ENCODE results near the gene RSPH9.
"Not testable (repeated sequence)": the region's sequence is repeated elsewhere in the genome, so short reads cannot be mapped to it uniquely, and the experiment has no call there.

The RSPH9 gene

DNA sequence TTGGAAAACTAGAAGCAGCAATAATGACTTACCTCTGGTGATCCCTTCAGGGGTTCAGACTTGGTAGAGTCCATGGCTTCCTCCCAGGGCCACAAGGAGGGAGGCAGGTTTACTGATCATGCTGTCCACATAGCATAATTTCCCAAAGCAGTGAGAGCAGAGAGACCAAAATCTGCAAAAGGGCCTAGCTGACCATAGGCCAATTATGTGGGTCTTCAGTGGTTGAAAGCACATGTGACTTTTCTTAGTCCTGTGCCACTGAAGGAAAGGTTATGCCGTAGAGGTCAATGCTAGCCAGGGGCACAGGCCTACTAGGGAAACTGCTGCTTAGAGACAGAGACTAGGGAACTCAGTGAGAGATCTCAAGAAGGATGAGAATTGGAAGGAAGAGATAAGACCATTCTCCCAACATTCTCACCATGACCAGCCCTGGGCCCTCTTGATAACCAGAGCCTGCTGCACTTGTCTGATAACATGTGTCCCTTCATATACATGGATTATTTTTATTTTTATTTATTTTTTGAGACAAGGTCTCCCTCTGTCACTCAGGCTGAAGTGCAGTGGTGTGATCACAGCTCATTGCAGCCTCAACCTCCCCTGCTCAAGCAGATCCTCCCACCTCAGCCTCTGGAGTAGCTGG, 13.7 kb upstream of the RSPH9 start:
- Histone ChIP-seq H3K9me3 (no peaks in the 10 kb centered on the region), H3K36me3 (peaks cover 3% of the 10 kb centered on the region), H3K4me1 (peaks cover 19% of the 10 kb centered on the region), H3K4me3 (ENCODE audit: low read depth, low read length) (no peak overlapping the region), H3K27me3 (no peaks in the 10 kb centered on the region)
- no peak for DNase-seq
- TF ChIP-seq, protein P1, sequence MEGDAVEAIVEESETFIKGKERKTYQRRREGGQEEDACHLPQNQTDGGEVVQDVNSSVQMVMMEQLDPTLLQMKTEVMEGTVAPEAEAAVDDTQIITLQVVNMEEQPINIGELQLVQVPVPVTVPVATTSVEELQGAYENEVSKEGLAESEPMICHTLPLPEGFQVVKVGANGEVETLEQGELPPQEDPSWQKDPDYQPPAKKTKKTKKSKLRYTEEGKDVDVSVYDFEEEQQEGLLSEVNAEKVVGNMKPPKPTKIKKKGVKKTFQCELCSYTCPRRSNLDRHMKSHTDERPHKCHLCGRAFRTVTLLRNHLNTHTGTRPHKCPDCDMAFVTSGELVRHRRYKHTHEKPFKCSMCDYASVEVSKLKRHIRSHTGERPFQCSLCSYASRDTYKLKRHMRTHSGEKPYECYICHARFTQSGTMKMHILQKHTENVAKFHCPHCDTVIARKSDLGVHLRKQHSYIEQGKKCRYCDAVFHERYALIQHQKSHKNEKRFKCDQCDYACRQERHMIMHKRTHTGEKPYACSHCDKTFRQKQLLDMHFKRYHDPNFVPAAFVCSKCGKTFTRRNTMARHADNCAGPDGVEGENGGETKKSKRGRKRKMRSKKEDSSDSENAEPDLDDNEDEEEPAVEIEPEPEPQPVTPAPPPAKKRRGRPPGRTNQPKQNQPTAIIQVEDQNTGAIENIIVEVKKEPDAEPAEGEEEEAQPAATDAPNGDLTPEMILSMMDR (IDR thresholded peaks at IDR 0.05; ENCODE audit: low read depth, low read length), result no peak

DNA sequence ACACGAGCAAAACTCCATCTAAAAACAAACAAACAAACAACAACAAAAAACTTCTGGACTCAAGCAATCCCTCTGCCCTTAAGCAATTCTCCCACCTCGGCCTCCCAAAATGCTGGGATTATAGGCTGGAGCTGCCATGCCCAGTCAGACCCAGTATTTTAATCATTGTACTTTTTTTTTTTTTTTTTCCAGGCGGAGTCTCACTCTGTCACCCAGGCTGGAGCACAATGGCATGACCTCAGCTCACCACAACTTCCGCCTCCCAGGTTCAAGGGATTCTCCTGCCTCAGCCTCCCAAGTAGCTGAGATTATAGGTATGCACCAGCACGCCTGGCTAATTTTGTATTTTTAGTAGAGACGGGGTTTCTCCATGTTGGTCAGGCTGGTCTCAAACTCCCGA, 11.8 kb upstream of the RSPH9 start:
- DNase-seq; H3K9me3 ChIP-seq; H3K4me3 ChIP-seq (ENCODE audit: low read depth, low read length); H3K27me3 ChIP-seq; H3K4me1 ChIP-seq: not testable (repeated sequence)
- peaks cover 16% of the 10 kb centered on the region for H3K36me3 ChIP-seq

DNA sequence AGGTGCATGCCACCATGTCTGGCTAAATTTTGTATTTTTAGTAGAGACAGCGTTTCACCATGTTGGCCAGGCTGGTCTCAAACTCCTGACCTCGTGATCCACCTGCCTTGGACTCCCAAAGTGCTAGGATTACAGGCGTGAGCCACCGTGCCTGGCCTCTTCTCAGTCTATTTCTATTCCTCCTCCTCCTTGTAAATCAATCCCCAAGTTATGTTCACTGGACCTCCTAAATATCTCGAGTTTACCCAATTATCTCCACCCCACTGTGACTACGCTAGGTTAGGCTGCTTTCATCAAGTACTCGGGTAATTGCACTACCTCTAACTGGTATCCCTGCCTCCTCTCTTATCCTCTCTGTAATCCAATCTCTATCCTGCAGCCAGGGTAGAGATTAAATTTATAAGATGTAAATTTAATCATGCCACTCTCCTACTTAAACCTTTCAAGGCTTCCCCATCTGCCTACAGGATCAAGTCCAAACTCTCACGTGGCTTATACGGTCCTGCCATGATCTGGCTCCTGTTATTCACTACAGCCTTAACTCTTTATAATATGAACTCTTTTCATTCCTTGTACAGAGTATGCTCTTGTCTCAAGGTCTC, 10.0 kb upstream of the RSPH9 start:
- no peaks in the 10 kb centered on the region for H3K9me3 ChIP-seq
- no peak for DNase-seq
- H3K27me3 ChIP-seq, result no peaks in the 10 kb centered on the region
- H3K4me1 ChIP-seq, result peaks cover 17% of the 10 kb centered on the region
- TF ChIP-seq, protein P1 (IDR thresholded peaks at IDR 0.05; ENCODE audit: low read depth, low read length), result no peak
- H3K36me3 ChIP-seq, result peaks cover 32% of the 10 kb centered on the region
- no peak overlapping the region for H3K4me3 ChIP-seq (ENCODE audit: low read depth, low read length)

DNA sequence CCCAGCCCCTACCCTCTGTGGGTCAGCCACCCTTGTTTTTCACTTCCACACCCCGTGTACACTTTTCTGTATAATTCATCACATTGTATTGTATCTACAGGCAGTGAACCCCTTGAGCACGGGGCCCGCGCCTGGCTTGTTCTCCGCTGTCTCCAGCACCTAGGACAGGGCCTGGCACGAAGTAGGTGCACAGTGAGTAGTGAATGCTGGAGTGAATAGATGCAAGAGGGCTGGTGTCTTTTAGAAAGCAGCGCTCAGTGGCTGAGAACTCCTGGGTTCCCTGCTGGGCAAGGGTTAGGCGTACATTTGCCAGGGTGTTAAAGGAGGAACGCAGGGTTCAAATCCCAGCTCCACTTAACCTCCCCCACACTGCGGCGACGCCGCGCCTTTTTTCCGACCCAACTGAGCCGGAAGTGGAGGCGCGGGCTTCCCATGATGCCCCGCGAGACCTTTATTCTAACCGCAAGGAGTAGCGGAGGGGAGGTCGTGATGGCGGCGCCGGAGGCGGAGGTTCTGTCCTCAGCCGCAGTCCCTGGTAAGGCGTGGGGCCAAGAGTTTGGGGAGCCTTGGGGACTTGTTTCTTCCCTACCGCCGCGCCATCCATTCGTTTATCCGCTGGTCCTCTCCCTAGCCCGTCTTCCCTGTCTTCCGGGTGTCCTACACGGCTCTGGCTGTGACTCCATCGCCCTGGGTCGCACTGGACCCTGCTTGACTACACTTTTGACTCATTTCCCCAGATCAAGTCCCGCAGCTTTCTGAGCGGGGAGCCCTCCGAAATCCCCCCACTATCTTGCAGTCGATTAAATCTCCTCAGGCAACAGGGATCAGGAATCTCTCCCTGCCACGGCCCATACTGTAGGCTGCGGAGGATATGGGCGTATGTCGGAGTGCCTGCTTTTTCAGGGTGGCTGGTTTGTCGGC, 9.2 kb upstream of the RSPH9 start, which contains the start of gene MAD2L1BP:
Gene MAD2L1BP, plus strand, starts transcription at position 454 of the 921 bp plus-strand sequence. Its CDS starts 36 bp downstream, at position 490.
- Histone ChIP-seq H3K4me1 (peaks cover 19% of the 10 kb centered on the region), H3K9me3 (no peaks in the 10 kb centered on the region), H3K27me3 (no peaks in the 10 kb centered on the region), H3K4me3 (ENCODE audit: low read depth, low read length) (peak within 1 kb of the TSS; percentile 99), H3K36me3 (peaks cover 37% of the 10 kb centered on the region)
- DNase-seq, result peak; percentile 87
- TF ChIP-seq, protein P1 (IDR thresholded peaks at IDR 0.05; ENCODE audit: low read depth, low read length), result no peak

DNA sequence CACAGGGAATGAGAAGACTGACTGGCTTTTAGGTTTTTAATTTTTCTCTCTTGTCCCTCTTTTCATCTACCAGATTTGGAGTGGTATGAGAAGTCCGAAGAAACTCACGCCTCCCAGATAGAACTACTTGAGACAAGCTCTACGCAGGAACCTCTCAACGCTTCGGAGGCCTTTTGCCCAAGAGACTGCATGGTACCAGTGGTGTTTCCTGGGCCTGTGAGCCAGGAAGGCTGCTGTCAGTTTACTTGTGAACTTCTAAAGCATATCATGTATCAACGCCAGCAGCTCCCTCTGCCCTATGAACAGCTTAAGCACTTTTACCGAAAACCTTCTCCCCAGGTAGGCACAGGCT, 8.6 kb upstream of the RSPH9 start:
- DNase-seq, result no peak
- Histone ChIP-seq H3K4me3 (ENCODE audit: low read depth, low read length) (peak overlapping the region; percentile 99), H3K27me3 (no peaks in the 10 kb centered on the region), H3K4me1 (peaks cover 20% of the 10 kb centered on the region), H3K9me3 (no peaks in the 10 kb centered on the region), H3K36me3 (peaks cover 41% of the 10 kb centered on the region)
- TF ChIP-seq, protein P1 (IDR thresholded peaks at IDR 0.05; ENCODE audit: low read depth, low read length), result no peak

DNA sequence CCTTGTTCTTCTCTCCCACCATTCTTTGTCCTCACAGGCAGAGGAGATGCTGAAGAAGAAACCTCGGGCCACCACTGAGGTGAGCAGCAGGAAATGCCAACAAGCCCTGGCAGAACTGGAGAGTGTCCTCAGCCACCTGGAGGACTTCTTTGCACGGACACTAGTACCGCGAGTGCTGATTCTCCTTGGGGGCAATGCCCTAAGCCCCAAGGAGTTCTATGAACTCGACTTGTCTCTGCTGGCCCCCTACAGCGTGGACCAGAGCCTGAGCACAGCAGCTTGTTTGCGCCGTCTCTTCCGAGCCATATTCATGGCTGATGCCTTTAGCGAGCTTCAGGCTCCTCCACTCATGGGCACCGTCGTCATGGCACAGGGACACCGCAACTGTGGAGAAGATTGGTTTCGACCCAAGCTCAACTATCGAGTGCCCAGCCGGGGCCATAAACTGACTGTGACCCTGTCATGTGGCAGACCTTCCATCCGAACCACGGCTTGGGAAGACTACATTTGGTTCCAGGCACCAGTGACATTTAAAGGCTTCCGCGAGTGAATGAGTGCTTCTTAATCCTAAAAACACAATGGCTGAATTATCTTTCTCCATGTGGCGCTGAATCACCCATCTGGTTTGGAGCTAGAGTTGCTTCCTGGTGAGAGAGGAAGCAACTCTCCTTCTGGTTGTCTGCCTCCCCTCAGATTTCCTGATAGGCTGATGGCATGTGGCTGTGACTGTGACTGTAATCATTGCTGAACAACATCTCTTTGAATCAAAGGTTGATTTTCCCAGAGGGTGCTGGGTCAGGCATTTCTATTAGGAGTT, 4.6 kb upstream of the RSPH9 start:
- H3K27me3 ChIP-seq, result no peaks in the 10 kb centered on the region
- peak overlapping the region; percentile 21 for H3K4me3 ChIP-seq (ENCODE audit: low read depth, low read length)
- peaks cover 51% of the 10 kb centered on the region for H3K36me3 ChIP-seq
- TF ChIP-seq, protein P1 (IDR thresholded peaks at IDR 0.05; ENCODE audit: low read depth, low read length), result no peak
- H3K4me1 ChIP-seq, result peaks cover 27% of the 10 kb centered on the region
- DNase-seq, result peak; percentile 74
- H3K9me3 ChIP-seq, result no peaks in the 10 kb centered on the region

Measured in BE2C (cell line).